Kasumi-1 (cell line): ENCODE data around the gene FOXO1.
"Not testable (repeated sequence)": the region's sequence is repeated elsewhere in the genome, so short reads cannot be mapped to it uniquely, and the experiment has no call there.

Source experiments
- DNase-seq, 2 experiments: peaks; one replicate each; lab custom pipeline; 2025; lab: John Stamatoyannopoulos, UW

The FOXO1 gene

DNA sequence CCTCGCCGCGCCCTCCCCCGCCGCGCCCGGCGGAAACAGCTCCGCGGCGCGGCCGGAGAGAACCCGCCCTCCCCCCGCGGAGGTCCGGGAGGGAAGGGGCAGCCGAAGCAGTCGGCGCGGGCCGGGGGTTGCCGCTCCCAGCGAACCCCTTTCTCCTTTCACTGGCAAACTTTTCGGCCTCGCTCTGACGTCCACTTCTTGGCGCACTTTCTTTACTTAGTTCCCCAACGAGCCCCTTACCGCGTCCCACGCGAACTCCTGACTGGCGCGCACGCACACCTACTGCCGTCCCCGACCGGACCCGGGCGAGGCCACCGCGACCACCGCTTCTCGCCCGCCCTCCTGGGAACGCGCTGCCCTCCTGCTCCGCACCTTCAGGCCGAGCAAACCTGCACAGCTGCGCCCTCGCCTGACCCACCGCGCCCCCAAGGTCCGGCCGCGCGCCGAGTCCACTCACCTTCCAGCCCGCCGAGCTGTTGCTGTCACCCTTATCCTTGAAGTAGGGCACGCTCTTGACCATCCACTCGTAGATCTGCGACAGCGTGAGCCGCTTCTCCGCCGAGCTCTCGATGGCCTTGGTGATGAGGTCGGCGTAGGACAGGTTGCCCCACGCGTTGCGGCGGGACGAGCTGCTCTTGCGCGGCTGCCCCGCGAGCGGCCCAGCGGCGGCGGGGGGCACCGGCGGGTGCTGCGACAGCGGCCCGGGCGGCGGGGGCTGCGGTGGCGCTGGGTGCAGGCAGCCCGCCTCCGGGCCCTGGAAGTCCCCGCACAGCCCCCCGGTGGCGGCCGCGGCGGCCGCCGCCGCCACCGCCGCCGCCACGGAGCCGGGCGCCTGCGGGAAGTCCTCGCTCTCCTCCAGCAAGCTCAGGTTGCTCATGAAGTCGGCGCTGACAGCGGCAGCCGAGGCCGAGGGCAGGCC is 1.1 kb downstream of the FOXO1 start:
- DNase-seq: no peak

DNA sequence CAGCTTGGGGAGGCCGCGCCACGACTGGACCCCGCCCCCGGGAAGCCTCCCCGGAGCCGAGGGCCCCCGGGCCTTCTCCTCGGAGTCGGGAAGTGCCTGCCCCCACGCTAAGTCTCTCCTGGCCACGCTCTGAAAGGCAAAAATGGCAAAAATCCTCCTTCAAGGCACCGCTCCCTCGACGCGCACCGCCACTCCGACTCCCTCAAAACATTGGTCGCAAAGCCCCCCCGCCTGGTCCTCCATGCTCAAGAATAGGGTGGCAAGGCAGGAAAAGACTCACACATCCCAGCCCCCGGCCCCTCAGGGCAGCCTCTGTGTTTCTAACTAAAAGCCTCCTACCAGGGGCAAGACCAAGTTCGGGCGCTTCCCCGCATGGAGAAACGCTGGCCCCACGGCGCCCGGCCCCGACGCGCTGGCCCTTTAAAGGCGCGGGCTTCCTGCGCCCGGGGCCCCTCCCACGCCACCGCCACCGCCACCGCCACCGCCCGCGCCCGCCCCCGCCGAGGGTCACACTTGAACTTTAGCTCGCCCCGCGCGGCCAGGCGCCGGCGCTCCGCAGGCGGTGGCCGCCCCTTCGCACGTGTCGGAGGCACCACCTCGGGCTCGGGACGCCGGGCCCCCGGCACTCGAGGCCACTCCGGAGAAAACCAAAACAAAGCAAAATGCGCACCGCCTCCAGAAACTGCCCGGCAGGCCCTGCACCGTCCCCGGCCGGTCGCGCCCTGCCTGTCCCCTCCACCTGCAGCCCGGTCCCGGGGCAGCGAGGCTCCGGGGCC is 1.9 kb downstream of the FOXO1 start:
- peak; percentile 36 to 62 for DNase-seq

DNA sequence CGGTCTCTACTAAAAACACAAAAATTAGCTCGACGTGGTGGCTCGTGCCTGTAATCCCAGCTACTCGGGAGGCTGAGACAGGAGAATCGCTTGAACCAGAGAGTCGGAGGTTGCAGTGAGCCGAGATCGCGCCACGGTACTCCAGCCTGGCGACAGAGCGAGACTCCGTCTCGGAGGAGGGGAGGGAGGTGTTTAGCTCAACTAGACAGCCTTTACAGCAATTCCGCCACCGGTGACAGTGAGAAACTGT is 2.4 kb downstream of the FOXO1 start:
- DNase-seq: not testable (repeated sequence)

DNA sequence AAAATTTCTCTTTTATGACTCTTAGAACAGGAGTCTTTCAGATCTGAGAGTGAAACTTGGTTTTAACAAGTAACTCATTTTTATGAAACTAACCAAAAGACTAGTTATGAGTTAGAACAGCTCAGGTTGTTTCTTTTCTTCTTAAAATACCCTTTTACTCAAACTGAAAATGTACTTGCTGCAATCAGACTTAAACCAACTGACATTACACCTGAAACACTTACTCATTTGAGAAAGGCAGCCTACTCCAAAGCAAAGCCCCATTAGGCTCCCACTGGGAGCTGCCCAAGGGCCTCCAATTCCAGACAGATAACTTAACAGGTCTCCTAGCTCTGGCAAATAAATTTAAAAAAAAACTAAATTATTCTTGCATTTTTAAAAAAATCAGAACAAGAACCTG is 3.6 kb downstream of the FOXO1 start:
- DNase-seq: no peak

DNA sequence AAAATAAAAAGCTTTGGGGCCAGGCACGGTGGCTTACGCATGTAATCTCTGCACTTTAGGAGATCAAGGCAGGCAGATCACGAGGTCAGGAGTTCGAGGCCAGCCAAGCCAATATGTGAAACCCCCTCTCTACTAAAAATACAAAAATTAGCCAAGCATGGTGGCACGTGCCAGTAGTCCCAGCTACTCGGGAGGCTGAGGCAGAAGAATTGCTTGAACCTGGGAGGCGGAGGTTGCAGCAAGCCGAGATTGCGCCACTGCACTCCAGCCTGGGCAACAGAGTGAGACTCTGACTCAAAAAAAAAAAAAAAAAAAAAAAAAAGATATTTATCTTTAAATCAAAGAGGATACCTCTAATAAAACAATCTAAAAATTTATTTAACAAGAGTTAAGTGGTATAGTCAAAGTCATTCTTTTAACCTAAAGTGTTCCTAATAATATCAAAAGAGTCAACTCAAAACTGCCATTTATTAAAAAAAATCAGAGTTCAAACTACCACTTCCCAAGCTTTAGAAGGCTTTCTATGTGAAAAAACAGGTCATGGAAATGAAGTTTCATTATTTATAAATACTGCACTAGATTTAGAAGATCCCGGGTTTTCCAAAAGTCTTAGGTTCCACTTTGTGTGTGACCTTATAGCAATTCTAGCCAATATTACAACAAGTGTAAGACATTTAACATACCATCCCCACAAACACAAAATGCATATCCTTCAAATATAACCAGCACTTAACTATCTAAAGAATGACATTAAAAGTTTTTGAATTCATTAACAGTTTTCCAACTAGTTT is 4.4 kb downstream of the FOXO1 start:
- no peak for DNase-seq

DNA sequence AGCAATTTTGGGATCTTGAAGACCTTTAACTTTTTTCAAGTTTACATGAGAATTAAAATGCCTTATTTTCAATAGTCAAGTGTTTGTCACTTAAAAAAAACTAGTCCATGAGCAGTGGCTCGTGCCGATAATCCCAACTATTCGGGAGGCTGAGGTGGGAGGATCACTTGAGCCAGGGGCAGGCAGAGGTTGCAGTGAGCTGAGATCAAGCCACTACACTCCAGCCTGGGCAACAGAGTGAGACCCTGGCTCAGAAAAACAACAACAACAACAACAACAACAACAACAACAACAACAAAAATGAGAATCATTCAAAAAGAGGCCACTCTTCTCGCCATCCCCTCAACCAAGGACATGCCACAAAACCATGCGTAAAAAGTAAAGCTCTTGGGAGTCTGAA is 5.7 kb downstream of the FOXO1 start:
- DNase-seq: no peak

DNA sequence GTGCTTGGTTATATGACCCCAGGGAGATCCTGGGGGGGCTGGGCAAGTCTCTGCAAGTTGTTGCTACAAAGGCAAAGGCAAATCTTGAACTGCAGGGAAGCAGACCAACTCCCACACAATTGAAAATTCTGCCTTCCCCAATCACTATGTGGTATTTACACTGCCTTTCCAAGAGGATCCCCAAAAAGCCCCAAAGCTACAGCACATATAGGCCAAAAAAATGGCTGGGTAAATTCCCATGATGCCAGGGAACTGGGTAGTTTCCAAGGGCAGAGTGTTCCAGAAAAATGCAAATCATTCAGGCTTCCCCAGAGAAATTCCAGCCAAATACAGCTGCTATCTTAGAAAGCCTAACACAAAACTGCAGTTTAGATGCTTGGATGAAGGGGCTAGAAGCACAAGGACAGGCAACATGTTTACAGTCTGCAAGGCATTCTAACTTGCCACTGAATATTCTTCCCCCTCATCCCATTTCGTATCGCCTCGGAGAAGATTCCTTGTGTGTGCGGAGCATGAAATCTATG is 6.2 kb downstream of the FOXO1 start:
- DNase-seq: no peak

DNA sequence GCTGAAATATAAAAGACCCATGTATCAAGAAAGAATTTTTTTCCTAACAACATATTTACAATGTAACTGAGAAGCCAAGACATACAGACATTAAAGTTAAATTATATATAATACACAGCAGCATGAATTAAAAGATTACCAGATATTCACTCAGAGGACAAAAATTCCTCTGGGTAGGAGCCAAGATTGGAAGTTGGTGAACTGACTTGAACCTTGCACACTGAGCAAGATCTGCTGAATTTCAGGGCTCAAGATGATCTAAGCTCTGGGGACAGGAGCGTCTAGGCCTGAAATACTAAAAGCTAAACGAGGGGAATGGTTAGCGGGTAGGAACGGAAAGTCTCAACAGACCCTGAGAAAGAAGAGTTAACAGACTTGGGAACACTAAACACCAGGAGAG is 8.5 kb downstream of the FOXO1 start:
- DNase-seq: no peak

DNA sequence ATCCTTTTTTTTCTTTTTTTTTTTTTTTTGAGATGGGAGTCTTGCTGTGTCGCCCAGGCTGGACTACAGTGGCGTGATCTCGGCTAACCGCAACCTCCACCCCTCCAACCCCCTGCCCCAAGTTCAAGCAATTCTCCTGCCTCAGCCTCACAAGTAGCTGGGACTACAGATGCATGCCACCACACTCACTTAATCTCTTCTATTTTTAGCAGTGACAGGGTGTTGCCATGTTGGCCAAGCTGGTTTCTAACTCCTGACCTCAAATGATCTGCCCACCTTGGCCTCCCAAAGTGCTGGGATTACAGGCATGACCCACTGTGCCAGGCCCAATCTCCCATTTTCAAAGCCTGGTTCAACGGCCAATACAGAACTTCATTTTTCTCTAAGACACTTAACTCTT is 9.1 kb downstream of the FOXO1 start:
- no peak for DNase-seq

DNA sequence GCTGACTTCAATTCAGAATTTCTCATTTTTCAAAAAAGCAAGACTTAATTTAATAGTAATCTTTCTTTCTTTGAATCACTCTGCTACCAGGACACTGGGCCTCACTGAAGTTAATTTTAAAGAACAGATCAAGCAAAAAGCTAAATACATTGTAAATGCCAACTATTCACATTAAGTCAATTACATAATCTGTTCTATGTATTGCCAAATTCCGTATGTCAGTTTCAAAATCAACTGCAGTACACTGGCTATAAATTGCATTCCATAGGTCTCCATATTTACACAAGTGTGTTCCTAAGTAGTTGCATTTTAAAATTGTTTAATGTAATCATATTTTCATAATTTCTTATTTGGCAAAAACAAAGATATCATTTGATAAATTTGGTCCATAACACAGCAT is 10.1 kb downstream of the FOXO1 start:
- DNase-seq: no peak

DNA sequence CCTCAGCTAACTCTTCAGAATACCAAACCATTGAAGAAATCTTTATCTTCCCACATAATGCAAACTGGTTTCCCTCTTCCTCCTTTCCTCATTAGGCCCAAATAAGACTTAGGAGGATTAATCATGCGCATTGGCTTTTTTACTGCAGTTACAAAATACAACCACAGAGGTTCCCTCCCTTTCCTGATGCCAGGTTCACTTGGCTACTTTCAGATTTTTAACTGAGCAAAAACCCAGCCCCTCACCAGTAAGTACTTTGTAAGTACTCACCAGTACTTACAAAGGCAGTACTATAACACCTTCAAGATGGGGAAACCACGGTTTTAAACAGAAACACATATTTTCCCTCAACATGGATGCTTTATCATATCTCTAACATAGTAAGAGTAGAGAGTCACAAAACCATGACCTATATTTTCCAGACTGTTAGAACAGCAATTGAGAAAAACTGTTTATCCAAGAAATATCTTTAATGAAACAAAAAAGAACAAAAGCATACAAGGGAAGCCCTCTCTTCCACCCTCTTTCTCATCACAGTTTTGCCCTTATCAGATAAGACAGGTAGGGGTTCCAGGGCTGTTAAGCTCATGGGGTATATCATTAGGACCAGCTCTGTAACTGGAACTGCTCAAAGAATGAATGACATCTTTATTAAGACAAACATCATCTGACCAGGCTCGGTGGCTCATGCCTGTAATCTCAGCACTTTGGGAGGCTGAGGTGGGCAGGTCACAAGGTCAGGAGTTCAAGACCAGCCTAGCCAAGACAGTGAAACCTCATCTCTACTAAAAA is 12.7 kb downstream of the FOXO1 start:
- peak; percentile 45 to 64 for DNase-seq

DNA sequence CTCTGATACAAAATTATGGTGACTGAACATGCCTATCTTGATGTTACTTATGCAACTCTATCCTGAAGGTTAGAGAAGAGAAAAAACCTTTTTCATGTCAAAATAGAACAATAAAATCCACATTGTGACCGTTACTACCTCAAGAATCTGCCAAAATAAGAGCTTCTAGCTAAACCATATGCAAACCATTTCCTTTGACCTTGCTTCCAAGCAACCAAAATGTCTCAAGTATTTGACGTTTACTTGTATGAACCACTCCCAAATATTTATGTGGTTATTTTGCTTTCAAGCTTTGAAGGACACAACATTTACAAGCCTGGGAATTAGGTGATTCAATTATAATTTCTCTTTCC is 13.9 kb downstream of the FOXO1 start:
- no peak for DNase-seq

DNA sequence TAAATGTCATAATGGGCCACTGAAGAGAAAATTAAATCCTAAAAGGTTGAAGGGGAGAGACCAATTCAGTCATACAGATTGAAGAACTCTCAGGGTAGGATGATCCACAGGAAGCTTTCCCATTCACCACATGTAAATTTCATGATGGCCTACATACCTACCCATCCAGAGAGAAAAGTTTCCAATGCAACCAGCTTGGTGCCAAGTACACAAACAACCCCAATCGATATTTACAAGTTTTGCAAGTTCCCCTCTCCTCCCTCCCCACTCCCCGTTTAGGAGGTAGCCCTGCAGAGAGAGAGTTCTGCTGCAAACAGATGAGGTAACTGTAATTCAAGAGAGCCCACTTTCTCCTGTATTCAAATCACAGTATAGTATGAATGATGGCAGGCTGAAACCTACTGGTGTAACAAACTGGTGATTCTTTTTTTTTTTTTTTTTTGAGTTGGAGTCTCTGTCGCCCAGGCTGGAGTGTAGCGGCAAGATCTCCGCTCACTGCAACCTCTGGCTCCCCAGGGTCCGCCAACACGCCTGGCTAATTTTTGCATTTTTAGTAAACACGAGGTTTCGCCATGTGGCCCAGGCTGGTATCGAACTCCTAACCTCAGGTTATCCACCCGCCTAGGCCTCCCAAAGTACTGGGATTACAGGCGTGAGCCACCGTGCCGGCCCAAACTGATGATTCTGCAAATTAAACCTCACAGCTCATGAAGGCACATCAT is 14.4 kb downstream of the FOXO1 start:
- no peak for DNase-seq

DNA sequence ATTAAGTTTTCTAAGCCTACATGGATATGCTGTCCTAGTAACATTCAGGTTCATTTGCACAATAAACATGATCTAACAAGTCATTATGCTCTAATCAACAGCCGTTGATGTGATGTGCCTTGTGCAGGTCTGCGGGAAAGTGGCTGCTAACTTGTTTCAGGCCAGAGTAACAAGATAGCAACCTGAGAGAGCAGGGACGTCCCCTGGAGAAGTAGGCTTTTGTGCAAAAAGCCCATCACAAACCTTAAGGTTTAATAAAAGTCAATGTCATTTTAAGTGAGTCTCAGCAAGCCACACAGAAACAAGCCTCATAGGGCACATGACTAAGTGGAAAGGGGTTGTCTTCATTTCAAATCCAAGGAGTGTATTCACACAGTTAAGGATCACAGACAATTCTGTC is 17.6 kb downstream of the FOXO1 start:
- no peak for DNase-seq

DNA sequence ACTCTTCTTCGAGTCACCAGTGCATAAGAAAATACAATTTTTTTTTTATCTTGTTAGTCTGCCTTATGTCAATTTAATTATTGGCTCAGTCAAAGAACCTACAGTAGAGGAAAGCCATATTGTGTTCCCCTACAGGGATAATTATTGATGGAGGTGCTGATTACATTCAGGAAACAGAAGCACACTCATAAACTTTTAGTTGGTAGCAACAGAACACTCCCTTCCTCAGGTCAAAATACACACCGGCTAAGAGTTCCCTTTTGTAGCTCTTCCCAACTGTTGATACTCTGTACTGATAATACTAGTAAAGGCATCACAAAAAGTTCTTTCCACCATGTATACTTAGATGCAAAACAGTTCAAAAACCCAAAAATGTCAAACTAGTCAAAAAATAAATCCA is 18.4 kb downstream of the FOXO1 start:
- DNase-seq: peak; percentile 12 to 15

DNA sequence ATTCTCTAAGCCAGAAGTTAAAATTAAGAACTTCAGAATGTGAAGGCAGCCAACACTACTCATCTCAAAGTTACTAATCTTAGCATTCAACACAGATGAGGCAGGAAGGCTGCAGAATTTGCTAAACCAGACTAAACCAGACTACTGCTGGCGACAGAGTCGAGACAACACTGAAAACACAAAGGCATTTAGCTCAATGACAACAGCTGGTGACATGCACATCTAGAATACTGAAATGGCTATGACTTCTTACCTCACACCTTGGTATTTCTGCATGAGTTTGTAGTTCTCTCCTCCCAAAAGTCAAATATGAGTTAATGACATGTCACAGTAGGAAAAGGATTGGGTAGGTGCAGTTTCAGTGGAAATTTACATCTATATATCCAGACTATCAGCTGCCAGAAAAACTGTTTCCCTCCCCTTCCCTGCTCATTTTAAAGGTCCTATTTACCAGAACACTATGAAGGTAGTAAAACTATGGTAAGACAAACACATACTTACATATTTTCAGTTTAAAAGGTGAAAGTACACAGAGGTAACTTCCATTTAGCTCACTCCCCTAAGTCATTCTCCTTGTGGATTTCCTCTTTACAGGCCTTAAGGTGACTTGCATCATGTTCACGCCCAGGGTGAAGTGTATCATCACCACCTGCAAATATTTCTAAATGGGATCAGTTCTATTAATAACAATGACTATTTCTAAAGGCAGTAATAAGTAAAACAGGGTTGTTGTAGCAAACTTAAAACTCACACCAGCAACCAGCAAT is 21.4 kb downstream of the FOXO1 start:
- DNase-seq: no peak

DNA sequence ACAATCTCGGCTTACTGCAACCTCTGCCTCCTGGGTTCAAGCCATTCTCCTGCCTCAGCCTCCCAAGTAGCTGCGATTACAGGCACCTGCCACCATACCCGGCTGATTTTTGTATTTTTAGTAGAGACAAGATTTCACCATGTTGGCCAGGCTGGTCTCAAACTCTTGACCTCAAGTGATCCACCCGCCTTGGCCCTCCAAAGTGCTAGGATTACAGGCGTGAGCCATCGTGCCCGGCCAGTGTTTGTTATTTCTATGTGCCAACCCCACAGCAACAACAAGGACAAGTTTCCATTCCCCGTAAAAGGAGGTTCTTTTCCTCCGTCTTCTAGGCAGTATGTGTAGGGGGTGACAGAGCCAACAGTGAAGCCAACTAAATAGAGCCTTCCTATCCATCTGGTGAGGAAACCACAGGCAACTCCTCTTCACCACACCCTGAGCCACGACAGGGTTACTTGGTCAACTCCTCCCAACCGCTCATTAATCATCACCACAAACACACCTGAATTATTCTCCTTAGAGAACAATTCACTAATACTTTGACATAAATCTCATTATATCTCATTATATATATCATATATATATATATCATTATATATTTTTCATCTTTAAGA is 25.5 kb downstream of the FOXO1 start:
- DNase-seq: peak; percentile 28 to 30

DNA sequence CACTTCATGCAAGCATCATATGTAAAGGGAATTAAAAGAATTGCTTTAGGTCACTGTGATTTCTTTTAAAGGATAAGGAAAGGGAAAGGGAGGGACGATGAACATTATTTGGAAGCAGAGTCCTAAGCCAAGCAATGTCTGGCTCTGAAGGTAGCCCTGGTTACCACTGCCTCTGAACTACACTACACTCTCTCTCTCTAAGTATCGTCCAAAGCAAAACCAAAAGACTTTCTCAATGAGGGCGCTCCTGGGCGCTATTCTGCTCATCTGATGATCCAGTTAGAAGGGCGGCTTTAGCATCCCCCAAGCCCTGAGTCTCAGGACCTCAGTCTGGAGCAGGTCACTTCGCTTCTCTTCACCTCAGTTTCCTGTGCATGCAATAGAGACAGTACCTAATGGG is 26.2 kb downstream of the FOXO1 start:
- DNase-seq: no peak

DNA sequence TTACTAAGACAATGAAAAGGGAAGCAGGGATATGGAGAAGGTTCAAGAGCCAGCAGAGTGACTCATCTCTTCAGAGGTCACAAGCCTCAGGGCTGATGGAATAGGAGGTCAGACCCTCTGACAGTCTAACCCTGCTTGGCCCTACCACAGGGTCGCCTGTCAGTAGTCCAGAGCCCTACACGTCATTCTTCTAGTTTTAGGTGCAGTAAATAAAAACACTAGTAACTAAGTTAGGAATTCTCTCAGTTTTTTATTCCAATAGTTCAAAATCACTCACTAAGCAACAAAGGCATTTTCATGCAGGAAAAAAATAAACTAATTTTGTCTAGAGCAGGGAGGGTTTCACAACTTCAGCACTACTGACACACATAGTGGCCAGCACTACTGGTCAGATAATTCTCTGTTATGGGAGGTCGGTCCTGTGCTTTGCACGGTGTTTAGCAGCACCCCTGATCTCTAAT is 27.2 kb downstream of the FOXO1 start:
- peak in 1 of 2 experiments; percentile 9 for DNase-seq

DNA sequence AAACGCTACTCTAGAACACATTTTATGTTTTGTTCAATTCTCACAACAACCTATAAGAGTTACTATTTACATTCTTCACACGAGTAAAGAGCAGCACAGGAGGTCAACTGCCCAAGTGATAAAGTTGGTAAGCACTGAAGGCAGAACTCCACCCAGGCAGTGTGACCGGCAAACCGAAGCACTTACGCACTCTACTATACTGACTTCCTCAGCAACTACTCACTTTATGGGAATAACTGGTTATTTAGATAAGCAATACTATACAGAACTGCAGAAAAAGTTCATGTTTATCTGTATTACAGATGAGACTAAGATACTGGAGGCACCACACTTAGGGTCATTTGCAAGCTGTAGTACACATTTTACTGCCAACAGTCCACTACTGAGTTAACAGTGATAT is 28.8 kb downstream of the FOXO1 start:
- DNase-seq: no peak
